Measurements from ENCODE around the gene LAMC3.

Gene LAMC3

GRCh38 chr9:130990978-130991777, 17.8 kb upstream of the LAMC3 start:
- Histone ChIP-seq H3K4me3 (ENCODE audit: low read depth, low read length) (no peak overlapping the region), H3K9me3 (ENCODE audit: severe bottlenecking) (no peaks in the 10 kb centered on the region), H3K27ac (no peak overlapping the region), H3K27me3 (ENCODE audit: insufficient read depth, low read depth, severe bottlenecking) (no peaks in the 10 kb centered on the region), H3K36me3 (no peaks in the 10 kb centered on the region)
- no peak for DNase-seq
- no peak for TF ChIP-seq CTCF (IDR thresholded peaks at IDR 0.05; ENCODE audit: low read depth, low read length)

DNA sequence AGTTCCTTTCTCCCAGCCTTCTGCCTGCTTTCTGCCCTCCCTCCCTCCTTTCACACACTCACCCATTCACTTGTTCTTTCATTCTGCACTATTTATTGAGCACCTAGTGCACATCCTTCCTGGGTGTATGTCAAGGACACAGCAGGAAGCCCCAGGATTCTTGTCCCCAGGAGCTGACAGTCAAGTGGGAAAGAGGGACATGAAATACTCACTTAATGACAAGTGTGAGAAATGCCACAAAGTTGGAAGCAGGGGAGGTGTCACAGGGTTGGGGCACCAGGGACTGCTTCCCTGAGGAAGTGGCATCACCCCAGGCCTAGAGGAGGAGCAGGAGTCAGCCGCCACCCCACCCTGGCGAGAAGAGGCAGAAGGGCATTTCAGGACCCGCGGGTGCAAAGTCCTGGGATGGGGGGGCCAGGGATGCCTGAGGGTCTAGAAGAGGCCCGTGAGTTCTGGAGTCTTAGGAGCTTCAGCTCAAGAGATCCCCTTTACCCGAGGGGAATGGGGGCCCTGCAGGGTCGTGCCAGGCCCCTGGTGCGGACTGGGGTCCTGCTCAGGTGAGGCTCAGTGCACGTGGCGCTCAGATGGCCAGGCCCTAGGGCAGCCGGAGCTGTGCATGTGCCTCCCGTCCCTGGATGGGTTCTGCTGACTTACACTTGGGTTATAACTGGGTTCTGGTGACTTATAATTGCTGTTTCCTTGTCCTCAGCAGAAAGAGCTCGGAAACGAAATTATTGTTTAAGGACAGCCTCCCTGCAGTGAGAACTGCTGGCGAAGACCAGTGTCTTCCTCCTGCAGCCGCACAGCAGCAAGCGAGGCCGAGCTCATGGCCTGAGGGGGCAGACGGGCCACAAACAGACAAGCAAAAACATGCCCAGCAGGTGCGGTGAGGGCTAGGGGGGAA, 16.9 kb upstream of the LAMC3 start:
- TF ChIP-seq CTCF (IDR thresholded peaks at IDR 0.05; ENCODE audit: low read depth, low read length), result no peak
- no peaks in the 10 kb centered on the region for H3K27me3 ChIP-seq (ENCODE audit: insufficient read depth, low read depth, severe bottlenecking)

GRCh38 chr9:130992682-130993032, 16.3 kb upstream of the LAMC3 start:
- no peak for TF ChIP-seq CTCF (IDR thresholded peaks at IDR 0.05; ENCODE audit: low read depth, low read length)
- Histone ChIP-seq H3K36me3 (no peaks in the 10 kb centered on the region), H3K27ac (no peak overlapping the region), H3K9me3 (ENCODE audit: severe bottlenecking) (no peaks in the 10 kb centered on the region), H3K27me3 (ENCODE audit: insufficient read depth, low read depth, severe bottlenecking) (no peaks in the 10 kb centered on the region), H3K4me3 (ENCODE audit: low read depth, low read length) (no peak overlapping the region)
- DNase-seq, result no peak

More for the DNA sequence above, 16.9 kb upstream of the LAMC3 start:
- H3K4me3 ChIP-seq (ENCODE audit: low read depth, low read length), result no peak overlapping the region
- H3K36me3 ChIP-seq, result no peaks in the 10 kb centered on the region
- H3K27ac ChIP-seq, result no peak overlapping the region
- no peaks in the 10 kb centered on the region for H3K9me3 ChIP-seq (ENCODE audit: severe bottlenecking)
- DNase-seq, result no peak

DNA sequence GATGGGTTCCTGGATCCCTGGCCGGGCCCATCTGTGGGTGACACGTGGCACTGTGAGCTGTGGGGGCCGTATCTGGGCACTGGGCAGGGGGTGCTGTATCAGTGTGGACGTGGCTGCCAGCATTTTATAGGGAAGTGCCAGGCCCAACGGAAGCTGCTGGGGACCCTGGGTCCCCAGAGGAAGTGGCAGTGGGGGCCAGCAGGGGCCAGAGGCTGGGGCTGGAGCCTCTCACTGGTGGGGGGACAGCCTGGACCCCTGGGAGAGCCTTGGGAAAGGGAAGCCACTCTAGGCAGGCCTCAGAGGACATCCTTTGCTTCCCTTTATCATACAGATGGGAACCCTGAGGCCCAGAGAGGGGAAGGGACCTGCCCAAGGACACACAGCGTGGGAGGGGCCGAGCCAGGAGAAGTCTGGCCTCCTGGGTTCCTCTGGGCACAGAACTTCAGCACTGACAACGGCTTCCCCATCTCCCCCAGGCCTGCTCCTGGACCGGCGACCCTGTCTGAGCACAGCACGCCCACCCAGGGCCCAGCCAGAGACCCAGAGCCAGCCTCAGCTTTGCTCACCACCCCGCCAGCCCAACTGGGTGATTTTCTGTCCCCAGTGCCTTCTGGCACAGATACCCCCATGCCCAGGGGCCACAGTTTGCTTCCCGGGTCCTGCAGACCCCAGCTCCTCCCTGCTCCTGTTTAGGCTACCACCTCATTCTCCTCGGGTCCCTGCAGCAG, 15.5 kb upstream of the LAMC3 start:
- no peak for TF ChIP-seq CTCF (IDR thresholded peaks at IDR 0.05; ENCODE audit: low read depth, low read length)
- DNase-seq, result no peak
- Histone ChIP-seq H3K9me3 (ENCODE audit: severe bottlenecking) (no peaks in the 10 kb centered on the region), H3K27me3 (ENCODE audit: insufficient read depth, low read depth, severe bottlenecking) (no peaks in the 10 kb centered on the region), H3K4me3 (ENCODE audit: low read depth, low read length) (no peak overlapping the region), H3K27ac (no peak overlapping the region), H3K36me3 (no peaks in the 10 kb centered on the region)

- DNase-seq, result no peak
- H3K36me3 ChIP-seq, result no peaks in the 10 kb centered on the region
- H3K27ac ChIP-seq, result no peak overlapping the region
- no peaks in the 10 kb centered on the region for H3K9me3 ChIP-seq (ENCODE audit: severe bottlenecking)
- no peak overlapping the region for H3K4me3 ChIP-seq (ENCODE audit: low read depth, low read length)
- TF ChIP-seq CTCF (IDR thresholded peaks at IDR 0.05; ENCODE audit: low read depth, low read length), result no peak
- no peaks in the 10 kb centered on the region for H3K27me3 ChIP-seq (ENCODE audit: insufficient read depth, low read depth, severe bottlenecking)
Observed at GRCh38 chr9:130994135-130995085, 14.6 kb upstream of the LAMC3 start.

Data from WERI-Rb-1 (cell line).